HG03439 (cell line): ENCODE results near the gene FANCB.

Source experiments
- ATAC-seq: cut with Tn5 transposase; IDR thresholded peaks from one replicate; pipeline ENCODE4 v1.9.1; 2021; ENCODE audit warnings: mild to moderate bottlenecking, moderate library complexity; ENCODE audit not compliant: unreplicated experiment

Gene FANCB

GRCh38 chrX:14837155-14837554, 35.7 kb downstream of the FANCB start:
- no peak for ATAC-seq

GRCh38 chrX:14832586-14832985, 40.3 kb downstream of the FANCB start:
- no peak for ATAC-seq

GRCh38 chrX:14832151-14832550, 40.7 kb downstream of the FANCB start:
- no peak for ATAC-seq

GRCh38 chrX:14829643-14830042, 43.2 kb downstream of the FANCB start:
- no peak for ATAC-seq

GRCh38 chrX:14826319-14826718, 46.5 kb downstream of the FANCB start:
- ATAC-seq, result no peak

- ATAC-seq, result no peak
Observed at GRCh38 chrX:14825851-14826250, 47.0 kb downstream of the FANCB start.

GRCh38 chrX:14819769-14820168, 53.1 kb downstream of the FANCB start:
- no peak for ATAC-seq

- ATAC-seq, result no peak
Observed at GRCh38 chrX:14817571-14817970, 55.3 kb downstream of the FANCB start.

- ATAC-seq, result no peak
Observed at GRCh38 chrX:14802943-14803710, 69.7 kb downstream of the FANCB start.

- no peak for ATAC-seq
Observed at GRCh38 chrX:14801136-14801535, 71.7 kb downstream of the FANCB start.

- ATAC-seq, result no peak
Observed at GRCh38 chrX:14798805-14799397, 74.0 kb downstream of the FANCB start.
